Measurements from ENCODE around the gene PSMC4.

DNA sequence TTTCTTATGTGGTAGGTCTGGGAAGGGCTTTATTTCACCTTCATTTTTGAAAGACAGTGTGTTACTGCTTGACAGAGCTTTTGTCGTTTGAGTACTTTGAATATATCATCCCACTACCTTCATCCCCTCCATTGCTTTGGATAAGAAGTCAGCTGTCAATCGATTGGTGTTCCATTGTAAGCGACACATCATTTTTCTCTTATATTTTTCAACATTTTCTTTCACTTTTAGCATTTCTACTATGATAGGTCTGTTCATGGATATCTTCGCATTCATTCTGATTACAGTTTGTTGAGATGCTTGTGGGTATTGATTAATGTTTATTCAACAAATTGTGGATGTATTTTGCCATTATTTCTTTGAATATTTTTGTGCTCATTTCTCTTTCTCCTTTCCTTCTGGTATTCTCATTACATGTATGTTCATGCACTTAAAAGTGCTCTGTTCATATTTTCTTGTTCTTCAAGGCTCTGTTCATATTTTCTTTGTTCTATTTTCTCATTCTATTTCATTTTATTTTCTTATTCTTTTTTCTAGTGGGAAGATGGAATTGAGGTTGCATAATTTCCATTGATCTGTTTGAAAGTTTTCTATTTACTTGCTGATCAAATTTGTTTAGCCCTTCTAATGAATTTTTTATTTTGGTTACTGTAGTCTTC lies 55.1 kb downstream of the PSMC4 start:
- TF ChIP-seq, protein P1, sequence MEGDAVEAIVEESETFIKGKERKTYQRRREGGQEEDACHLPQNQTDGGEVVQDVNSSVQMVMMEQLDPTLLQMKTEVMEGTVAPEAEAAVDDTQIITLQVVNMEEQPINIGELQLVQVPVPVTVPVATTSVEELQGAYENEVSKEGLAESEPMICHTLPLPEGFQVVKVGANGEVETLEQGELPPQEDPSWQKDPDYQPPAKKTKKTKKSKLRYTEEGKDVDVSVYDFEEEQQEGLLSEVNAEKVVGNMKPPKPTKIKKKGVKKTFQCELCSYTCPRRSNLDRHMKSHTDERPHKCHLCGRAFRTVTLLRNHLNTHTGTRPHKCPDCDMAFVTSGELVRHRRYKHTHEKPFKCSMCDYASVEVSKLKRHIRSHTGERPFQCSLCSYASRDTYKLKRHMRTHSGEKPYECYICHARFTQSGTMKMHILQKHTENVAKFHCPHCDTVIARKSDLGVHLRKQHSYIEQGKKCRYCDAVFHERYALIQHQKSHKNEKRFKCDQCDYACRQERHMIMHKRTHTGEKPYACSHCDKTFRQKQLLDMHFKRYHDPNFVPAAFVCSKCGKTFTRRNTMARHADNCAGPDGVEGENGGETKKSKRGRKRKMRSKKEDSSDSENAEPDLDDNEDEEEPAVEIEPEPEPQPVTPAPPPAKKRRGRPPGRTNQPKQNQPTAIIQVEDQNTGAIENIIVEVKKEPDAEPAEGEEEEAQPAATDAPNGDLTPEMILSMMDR (IDR thresholded peaks at IDR 0.05) = no peak
- no peak for TF ChIP-seq POLR2A (IDR thresholded peaks at IDR 0.05)
